HTERT RPE-1 (cell line): Measurements from ENCODE around the gene GCSAM.

Experiments used
- in situ Hi-C: fragments of 300-500 bp; cut with MboI; formaldehyde crosslinking; loops from 4 replicates; pipeline ENCODE4 v1.14.3; 2020; ENCODE audit warnings: low sequenced_read_pairs

Gene GCSAM

GRCh38 chr3:112109322-112109721 is 23.7 kb downstream of the GCSAM start:
- in situ Hi-C loops, result no loop called here

GRCh38 chr3:112104774-112105173 is 28.3 kb downstream of the GCSAM start:
- in situ Hi-C loops, result no loop called here

- in situ Hi-C loops, result no loop called here
Measured at GRCh38 chr3:112101916-112102315, 31.1 kb downstream of the GCSAM start.

GRCh38 chr3:112097378-112097777 is 35.7 kb downstream of the GCSAM start:
- in situ Hi-C loops, result no loop called here

GRCh38 chr3:112096176-112096575 is 36.9 kb downstream of the GCSAM start:
- in situ Hi-C loops, result no loop called here

GRCh38 chr3:112095731-112096130 is 37.3 kb downstream of the GCSAM start:
- in situ Hi-C loops, result no loop called here

GRCh38 chr3:112093180-112093522 is 39.9 kb downstream of the GCSAM start:
- in situ Hi-C loops, result no loop called here

GRCh38 chr3:112092496-112093179 is 40.4 kb downstream of the GCSAM start:
- in situ Hi-C loops, result no loop called here

GRCh38 chr3:112090887-112091586 is 42.0 kb downstream of the GCSAM start:
- in situ Hi-C loops, result no loop called here

- in situ Hi-C loops, result no loop called here
Measured at GRCh38 chr3:112089956-112090886, 42.8 kb downstream of the GCSAM start.

- in situ Hi-C loops, result no loop called here
Measured at GRCh38 chr3:112088944-112089343, 44.1 kb downstream of the GCSAM start.

GRCh38 chr3:112087746-112088145 is 45.3 kb downstream of the GCSAM start:
- in situ Hi-C loops, result no loop called here

GRCh38 chr3:112086875-112087524 is 46.0 kb downstream of the GCSAM start:
- in situ Hi-C loops, result no loop called here

GRCh38 chr3:112086076-112086854 is 46.8 kb downstream of the GCSAM start, which contains the start of gene C3orf52:
Gene C3orf52, plus strand, starts transcription at chr3:112086389. Its CDS starts 19 bp downstream, at chr3:112086408.
- in situ Hi-C loops, result no loop called here

- in situ Hi-C loops, result no loop called here
Measured at GRCh38 chr3:112085735-112086075, 47.3 kb downstream of the GCSAM start.

GRCh38 chr3:112084980-112085705 is 47.9 kb downstream of the GCSAM start:
- in situ Hi-C loops, result no loop called here

GRCh38 chr3:112083239-112083638 is 49.8 kb downstream of the GCSAM start:
- in situ Hi-C loops, result no loop called here

- in situ Hi-C loops, result no loop called here
Measured at GRCh38 chr3:112078125-112079083, 54.6 kb downstream of the GCSAM start.
